SK-N-DZ (cell line): ENCODE measurements around the gene KCNC4.
A peak's percentile ranks its signal among the peaks of the same experiment; 100 is the strongest.

Source experiments
- DNase-seq: peaks from one replicate; pipeline ENCODE4 v3.0.0-alpha.2; 2015; ENCODE audit warnings: low spot score

The KCNC4 gene

GRCh38 chr1:110211496-110212168, 1.5 kb downstream of the KCNC4 start:
- no peak for DNase-seq

- DNase-seq = peak; percentile 40
These were observed 2.3 kb downstream of the KCNC4 start for GRCh38 chr1:110212169-110213142.

GRCh38 chr1:110213143-110213540, 3.0 kb downstream of the KCNC4 start:
- DNase-seq = no peak

- no peak for DNase-seq
These were observed 4.6 kb downstream of the KCNC4 start for GRCh38 chr1:110214454-110215404.

GRCh38 chr1:110215621-110216515, 5.8 kb downstream of the KCNC4 start:
- DNase-seq = no peak

GRCh38 chr1:110216844-110217444, 6.8 kb downstream of the KCNC4 start:
- DNase-seq = no peak

GRCh38 chr1:110218137-110218536, 8.0 kb downstream of the KCNC4 start:
- DNase-seq = no peak

GRCh38 chr1:110218739-110219138, 8.6 kb downstream of the KCNC4 start:
- no peak for DNase-seq

- DNase-seq = no peak
These were observed 10.2 kb downstream of the KCNC4 start for GRCh38 chr1:110220324-110220723.

- no peak for DNase-seq
These were observed 11.0 kb downstream of the KCNC4 start for GRCh38 chr1:110221119-110221518.

- no peak for DNase-seq
These were observed 13.0 kb downstream of the KCNC4 start for GRCh38 chr1:110223127-110223526.

- DNase-seq = no peak
These were observed 13.5 kb downstream of the KCNC4 start for GRCh38 chr1:110223581-110223980.

- DNase-seq = no peak
These were observed 14.3 kb downstream of the KCNC4 start for GRCh38 chr1:110224240-110224995.

- DNase-seq = no peak
These were observed 15.1 kb downstream of the KCNC4 start for GRCh38 chr1:110225212-110225611.

GRCh38 chr1:110225756-110226404, 15.8 kb downstream of the KCNC4 start:
- no peak for DNase-seq

- DNase-seq = no peak
These were observed 17.7 kb downstream of the KCNC4 start for GRCh38 chr1:110227774-110228173.

GRCh38 chr1:110228381-110228780, 18.3 kb downstream of the KCNC4 start:
- no peak for DNase-seq

GRCh38 chr1:110228869-110229268, 18.8 kb downstream of the KCNC4 start:
- no peak for DNase-seq
